Measurements from ENCODE around the gene KIR3DL3.
"Not testable (repeated sequence)": the region's sequence is repeated elsewhere in the genome, so short reads cannot be mapped to it uniquely, and the experiment has no call there.

The KIR3DL3 gene

DNA sequence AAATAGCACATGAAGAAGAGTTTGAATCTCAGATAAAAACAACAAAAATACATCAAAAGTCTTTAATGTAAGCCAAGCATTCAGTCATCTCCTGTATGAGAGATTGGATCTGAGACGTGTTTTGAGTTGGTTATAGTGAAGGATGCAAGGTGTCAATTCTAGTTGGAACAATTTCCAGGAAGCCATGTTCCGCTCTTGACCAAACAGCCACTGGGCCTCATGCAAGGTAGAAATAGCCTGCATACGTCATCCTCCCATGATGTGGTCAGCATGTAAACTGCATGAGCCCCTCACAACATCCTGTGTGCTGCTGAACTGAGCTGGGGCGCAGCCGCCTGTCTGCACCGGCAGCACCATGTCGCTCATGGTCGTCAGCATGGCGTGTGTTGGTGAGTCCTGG lies at the start of gene KIR3DL3:
TSS of gene KIR3DL3 (plus strand) at position 301 of the 400 bp plus-strand sequence. CDS start at position 356, 55 bp downstream.
- DNase-seq, result no peak

DNA sequence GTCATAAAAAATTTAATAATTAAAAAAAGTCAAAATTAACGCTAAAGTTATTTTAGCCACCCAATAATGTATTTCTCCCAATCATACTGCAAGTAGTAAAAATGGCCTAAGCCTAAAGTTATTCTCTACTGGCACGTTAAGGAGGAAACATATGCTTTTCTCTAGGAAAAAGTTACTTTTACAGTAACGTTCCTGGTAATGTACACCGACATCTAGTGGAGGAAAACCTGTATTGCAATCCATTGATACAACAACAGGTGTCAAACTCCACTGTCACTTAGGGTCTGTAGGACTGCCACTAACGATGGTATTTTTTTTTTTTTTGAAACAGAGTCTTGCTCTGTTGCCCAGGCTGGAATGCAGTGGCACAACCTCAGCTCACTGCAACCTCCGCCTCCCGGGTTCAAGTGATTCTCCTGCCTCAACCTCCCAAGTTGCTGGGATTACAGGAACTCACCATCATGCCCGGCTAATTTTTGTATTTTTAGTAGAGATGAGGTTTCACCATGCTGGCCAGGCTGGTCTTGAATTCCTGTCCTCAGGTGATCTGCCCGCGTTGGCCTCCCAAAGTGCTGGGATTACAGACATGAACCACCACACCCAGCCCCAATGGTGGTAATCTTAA lies 47.9 kb upstream of the KIR3DL3 start:
- not testable (repeated sequence) for DNase-seq

DNA sequence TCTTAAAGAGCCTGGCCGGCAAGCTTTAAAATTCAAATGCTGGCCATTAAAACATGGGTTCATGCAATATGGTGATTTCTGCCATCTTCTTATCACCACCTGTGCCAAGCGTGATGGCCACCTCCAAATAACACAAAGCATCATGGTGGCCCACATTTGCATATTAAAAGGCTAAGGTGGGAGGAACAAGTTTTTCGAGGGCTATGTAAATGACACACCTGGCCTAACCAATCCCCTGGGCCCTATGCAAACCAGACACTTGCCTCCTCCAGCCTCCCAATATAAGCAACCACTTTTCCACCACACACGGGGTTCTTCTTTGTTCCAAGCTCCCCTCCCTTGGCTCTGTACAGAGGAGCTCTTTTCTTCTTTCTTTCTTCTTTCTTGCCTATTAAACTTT lies 47.0 kb upstream of the KIR3DL3 start:
- no peak for DNase-seq

DNA sequence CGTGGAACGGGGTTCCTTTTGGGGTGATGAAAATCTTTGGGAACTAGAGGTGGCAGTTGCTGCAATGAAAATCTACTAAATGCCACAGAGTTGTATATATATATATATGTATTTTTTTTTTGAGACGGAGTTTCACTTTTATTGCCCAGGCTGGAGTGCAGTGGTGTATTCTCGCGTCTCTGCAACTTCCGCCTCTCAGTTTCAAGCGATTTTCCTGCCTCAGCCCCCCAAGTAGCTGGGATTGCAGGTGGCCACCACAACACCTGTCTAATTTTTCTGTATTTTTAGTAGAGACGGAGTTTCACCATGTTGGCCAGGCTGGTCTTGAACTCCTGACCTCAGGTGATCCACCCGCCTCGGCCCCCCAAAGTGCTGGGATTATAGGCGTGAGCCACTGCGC lies 42.6 kb upstream of the KIR3DL3 start:
- not testable (repeated sequence) for DNase-seq

DNA sequence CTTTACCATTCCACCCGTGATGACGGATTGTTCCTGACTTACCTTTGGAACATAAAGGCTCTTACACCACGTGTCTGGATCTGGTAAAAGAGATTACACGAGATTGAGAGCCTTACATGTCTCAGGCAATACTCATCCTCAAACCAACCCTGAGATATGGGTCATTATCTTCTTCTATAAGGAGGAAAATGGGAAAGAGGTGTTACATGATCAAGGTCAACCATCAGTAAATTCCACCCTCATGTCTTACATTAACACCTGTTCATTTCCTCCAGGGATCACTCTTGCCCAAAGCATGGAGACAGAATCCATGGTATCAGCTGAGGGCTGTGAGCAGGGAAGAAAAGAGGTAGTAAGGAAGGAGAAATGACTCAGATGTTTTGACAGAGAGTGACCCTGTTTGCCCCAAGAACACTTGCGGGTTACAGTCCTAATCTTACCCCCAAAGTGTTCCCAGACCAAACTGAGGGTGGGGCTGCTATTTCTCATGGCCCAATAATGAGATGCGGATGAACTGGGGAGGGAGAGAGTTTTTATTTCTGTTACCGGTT lies 41.9 kb upstream of the KIR3DL3 start:
- no peak for DNase-seq

DNA sequence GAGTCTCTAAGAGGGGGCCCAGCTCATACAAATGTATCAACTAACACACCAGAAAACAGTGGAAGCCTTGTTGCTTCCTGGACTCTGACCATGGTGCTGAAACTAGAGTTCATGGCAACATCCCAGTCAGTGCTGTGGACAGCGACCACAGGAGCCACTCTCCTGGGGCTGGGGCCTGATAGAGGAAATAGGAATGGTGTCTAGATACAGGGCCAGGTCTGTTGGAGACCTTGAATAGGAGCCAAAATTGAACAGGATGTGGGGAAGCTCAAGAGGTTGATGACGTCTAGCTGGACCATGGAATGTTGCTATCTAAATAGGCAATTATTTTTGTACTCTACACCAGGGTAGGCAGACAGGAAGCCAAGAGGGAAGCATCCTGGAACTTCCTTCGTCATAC lies 39.7 kb upstream of the KIR3DL3 start:
- no peak for DNase-seq

DNA sequence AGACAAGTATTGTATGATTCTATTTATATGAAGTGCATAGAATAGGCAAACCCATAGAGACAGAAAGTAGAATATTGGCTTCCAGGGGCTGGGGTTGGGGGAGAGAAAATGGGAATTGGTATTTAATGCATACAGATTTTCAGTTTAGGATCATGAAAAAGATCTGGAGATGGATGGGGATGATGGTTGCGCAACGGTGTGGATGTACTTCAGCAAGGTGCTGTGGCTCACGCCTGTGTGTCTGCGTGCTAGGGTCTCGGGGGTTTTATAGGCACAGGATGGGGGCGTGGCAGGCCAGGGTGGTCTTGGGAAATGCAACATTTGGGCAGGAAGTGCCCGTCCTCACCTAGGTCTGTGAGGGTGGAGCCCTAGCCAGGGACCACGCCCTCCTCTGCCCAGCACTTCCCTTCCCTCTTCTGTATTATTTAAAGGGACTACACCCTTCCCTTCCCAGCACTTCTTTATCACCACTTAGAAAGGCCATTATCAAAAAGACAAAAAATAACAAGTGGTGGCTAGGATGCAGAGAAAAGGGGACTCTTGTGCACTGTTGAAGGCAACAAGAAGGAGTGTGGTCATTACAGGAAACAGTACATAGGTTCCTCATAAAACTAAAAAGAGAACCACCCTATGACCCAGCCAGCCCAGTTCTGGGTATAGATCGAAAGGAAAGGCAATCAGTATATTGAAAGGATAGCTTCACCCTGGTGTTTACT lies 32.5 kb upstream of the KIR3DL3 start:
- no peak for DNase-seq

DNA sequence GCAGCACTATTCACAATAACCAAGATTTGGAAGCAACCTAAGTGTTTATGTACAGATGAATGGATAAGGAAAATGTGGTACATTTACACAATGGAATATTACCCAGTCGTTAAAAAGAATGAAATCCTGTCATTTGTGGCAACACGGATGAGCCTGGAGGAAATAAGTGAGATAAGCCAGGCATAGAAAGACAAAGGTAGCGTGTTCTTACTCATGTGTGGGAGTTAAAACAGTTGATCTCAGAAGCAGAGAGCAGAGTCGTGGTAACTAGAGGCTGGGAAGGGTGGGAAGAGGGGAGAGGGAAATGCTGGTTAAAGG lies 32.0 kb upstream of the KIR3DL3 start:
- no peak for DNase-seq

DNA sequence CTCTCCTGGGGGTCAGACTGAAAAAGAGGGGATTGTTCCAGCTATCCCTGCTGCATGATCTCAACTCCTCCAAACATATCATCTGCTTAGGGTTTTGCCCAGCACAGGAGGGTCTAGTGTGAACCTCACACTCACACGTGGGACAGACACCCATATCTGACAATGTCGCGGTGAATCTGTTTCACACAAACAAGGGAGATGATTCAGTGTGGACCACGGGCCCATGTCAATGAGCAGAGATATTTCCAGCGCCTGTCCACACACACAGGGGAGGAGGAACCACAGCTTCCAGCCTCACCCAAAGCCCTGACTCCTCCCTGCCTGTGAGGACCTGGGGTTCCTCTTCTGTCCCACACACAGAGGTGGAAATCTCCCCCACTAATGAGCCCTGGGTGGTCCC lies 29.6 kb upstream of the KIR3DL3 start:
- no peak for DNase-seq

DNA sequence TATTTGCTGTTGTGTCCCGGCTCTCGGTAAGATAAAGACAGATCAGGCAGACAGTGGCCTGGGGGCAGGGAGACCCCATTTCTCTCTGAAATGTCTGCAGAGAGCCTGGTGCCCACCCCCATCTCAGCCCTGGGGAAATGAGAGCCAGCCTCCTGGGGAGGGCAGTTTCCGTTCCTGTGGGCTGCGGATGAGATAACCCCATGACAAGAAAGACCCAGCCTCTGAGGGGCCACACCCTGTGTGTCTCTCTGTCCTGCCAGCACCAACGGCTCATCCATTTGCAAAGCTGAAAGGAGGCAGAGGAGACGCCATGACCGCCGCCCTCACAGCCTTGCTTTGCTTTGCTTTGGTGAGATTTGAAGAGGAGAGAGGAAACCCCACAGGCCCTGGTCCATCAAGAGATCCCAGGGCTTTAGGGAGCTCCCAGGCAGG lies 28.1 kb upstream of the KIR3DL3 start:
- no peak for DNase-seq

DNA sequence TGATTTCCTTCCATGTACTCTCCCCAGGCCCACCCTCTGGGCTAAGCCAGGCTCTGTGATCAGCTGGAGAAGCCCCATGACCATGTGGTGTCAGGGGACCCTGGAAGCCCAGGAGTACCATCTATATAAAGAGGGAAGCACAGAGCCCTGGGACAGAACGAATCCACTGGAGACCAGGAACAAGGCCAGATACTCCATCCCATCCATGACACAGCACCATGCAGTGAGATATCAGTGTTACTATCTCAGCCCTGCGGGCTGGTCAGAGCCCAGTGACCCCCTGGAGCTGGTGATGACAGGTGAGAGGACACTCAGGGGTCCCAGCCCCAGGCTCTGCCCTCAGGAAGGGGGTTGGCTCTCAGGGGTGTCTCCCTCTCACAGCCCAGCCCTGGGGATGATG lies 27.5 kb upstream of the KIR3DL3 start:
- DNase-seq, result no peak

DNA sequence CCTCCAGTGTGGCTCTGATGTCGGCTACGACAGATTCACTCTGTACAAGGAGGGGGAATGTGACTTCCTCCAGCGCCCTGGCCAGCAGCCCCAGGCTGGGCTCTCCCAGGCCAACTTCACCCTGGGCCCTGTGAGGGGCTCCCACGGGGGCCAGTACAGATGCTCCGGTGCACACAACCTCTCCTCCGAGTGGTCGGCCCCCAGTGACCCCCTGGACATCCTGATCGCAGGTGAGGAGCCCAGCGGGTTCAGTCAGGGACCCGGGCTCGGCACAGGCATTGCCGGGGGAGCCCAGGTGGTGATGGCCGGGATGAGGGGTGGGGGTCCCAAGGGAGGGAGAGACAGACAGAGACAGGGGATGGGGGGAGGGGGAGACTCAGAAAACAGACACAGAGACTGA lies 26.5 kb upstream of the KIR3DL3 start:
- not testable (repeated sequence) for DNase-seq

DNA sequence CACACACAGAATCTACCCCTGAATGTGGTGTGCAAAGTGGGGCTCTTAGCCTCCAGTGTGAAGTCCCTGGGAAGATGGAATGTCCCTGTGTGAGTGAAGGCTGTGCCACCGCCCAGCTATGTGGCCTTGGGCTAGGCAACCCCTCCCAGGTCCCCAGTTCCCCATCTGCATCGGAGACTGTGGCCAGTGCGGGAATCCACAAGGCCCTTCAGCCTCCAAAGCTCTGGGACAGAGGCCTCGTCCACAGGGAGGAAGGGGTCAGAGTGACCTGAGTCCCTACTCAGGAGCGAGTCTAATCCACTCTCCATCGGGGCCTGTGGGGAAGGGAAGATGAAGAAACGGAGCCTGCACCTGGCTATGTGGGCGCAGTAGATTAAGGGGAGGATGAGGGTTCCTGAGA lies 19.3 kb upstream of the KIR3DL3 start:
- no peak for DNase-seq

DNA sequence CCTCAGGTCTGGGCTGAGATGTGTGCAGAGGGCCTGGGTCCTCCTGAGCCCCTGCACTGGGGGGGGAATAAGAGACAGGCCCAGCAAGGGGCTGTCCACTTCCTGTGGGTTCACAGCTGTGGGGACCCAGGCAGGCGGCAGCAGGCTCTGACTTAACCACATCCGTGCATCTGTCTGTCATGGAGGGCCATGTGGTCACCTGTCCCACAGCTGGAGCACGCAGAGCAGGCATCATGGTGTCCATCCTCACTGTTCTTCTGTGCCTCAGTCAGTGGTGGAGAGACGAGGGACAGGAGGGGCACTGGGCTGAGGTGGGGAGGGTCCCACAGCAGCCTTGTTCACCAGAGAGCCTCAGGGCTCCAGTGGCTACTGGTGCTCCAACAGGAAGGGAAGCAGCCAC lies 16.3 kb upstream of the KIR3DL3 start:
- no peak for DNase-seq

DNA sequence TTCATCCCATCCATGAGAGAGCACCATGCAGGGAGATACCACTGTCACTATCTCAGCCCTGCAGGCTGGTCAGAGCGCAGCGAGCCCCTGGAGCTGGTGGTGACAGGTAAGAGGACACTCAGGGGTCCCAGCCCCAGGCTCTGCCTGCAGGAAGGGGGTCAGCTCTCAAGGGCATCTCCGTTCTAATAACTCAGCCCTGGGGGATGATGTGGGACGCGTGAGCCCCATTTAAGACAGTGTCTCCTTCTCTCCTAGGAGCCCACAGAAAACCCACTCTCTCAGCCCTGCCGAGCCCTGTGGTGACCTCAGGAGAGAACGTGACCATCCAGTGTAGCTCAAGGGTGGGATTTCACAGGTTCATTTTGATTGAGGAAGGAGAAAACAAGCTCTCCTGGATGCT lies 15.5 kb upstream of the KIR3DL3 start:
- no peak for DNase-seq

DNA sequence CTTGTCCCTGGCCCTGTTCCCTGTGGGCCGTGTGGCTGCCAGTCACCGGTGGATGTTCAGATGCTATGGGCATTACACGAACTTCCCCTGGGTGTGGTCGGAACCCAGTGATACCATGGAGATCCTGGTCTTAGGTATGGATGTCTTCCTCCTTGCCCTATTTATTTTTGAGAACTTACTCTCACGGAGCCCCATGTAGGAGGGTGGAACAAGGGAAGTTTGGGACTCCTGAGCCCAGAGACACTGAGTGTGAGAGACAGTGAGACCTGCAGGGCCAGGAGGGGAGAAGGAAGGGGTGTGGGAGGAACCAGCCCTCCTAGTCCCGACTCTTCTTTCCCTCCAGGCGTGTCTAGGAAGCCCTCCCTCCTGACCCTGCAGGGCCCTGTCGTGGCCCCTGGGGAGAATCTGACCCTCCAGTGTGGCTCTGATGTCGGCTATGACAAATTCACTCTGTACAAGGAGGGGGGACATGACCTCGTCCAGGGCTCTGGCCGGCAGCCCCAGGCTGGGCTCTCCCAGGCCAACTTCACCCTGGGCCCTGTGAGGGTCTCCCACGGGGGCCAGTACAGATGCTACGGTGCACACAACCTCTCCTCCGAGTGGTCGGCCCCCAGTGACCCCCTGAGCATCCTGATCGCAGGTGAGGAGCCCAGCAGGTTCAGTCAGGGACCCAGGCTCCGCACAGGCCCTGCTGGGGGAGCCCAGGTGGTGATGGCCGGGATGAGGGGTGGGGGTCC lies 14.9 kb upstream of the KIR3DL3 start:
- DNase-seq, result no peak

DNA sequence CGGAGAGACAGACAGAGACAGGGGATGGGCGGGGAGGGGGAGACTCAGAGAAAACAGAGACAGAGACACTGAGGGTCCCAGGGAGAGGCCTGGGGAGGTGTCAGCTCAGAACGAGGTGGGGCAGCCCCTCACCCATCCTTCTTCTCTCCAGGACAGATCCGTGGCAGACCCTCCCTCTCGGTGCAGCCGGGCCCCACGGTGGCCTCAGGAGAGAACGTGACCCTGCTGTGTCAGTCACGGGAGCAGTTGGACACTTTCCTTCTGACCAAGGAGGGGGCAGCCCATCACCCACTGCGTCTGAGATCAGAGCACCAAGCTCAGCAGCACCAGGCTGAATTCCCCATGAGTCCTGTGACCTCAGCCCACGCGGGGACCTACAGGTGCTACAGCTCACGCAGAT lies 14.3 kb upstream of the KIR3DL3 start:
- not testable (repeated sequence) for DNase-seq

DNA sequence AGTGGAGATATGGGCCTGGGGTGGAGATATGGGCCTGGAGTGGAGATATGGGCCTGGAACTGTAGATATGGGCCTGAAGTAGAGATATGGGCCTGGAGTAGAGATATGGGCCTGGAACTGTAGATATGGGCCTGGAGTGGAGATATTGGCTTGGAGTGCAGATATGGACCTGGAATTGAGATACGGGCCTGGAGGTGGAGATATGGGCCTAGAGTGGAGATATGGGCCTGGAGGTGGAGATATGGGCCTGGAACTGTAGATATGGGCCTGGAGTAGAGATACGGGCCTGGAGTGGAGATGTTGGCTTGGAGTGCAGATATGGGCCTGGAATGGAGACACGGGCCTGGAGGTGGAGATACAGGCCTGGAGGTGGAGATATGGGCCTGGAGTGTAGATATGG lies 402 bp downstream of the KIR3DL3 start:
- DNase-seq, result no peak

DNA sequence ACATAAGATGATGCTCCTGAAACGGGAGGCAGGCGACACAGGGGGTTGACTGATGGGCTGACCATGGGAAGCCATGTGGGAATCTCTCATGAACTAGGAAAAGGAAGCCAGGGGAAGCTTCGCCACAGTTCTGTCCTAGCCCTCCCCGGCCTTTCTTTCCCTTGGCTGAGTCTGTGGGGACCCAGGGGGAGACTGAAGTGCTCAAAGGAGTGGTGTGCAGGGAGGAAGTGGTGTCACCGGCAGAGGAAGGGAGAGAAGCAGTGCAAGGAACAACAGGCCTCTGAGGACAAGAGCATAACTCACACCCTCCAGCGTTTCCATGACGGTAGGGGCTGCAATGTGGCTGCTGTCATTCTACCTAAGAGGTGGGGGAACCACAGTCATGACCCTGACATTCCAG lies 1.1 kb downstream of the KIR3DL3 start:
- no peak for DNase-seq

DNA sequence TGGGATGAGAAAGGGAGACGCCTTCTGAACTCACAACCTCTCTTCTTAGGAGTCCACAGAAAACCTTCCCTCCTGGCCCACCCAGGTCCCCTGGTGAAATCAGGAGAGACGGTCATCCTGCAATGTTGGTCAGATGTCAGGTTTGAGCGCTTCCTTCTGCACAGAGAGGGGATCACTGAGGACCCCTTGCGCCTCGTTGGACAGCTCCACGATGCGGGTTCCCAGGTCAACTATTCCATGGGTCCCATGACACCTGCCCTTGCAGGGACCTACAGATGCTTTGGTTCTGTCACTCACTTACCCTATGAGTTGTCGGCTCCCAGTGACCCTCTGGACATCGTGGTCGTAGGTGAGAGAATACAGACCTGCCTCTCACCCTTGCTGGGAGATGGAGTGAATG lies 3.3 kb downstream of the KIR3DL3 start:
- no peak for DNase-seq

DNA sequence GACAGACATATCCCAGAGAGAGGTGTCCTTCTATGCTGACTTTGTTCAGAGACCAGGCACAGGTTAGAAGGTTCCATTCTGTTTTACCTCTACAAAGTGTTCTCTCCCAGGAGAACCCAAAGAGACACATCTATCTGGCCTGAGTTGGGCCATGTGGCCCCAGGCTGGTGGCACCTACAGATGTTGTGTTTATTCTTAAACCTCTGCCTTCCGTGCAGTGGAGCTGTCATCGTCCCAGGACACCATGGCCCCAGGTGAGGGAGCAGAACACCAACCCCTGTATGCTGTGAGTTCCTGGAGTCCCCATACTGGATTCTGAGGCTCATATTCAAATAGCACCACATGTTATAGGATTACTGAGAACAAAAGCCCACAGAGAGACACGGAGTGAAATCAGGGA lies 3.9 kb downstream of the KIR3DL3 start:
- no peak for DNase-seq

DNA sequence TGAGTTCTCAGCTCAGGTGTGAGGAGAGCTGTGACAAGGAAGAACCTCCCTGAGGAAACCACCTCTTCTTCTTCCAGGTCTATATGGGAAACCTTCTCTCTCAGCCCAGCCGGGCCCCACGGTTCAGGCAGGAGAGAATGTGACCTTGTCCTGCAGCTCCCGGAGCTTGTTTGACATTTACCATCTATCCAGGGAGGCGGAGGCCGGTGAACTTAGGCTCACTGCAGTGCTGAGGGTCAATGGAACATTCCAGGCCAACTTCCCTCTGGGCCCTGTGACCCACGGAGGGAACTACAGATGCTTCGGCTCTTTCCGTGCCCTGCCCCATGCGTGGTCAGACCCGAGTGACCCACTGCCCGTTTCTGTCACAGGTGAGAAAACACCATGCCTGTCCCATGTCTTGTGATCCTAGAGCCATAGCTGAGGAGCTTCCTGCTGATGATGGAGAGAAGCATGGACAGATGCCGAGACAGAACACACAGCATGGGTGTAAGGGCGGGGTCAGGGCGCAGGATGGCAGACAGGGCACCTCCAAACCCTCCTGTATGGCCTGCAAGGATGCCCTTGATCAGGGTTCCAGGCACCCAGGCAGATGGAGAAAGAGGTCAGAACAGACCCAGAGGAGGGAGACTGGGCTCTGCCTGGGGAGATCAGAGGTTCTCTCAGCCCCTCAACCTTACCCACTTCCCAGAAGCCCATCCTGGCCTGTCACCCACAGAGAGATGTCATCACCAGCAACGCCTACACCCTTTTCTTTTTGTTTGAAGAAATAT lies 5.4 kb downstream of the KIR3DL3 start:
- no peak for DNase-seq

DNA sequence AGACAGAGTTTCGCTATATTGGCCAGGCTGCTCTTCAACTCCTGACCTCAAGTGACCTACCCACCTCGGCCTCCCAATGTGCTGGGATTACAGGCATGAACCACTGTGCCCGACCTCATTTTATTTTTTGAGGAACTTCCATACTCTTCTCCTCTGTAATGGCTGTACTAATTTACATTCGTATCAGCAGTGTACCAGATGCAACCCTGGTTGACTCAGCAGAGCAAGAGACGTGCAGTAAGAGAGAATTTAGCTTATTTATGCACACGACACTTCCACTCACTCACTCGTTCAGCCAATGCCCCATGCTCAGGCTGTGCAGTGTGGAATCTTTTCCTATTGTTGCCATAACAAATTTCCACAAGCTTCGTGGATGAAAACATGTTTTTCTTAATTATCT lies 6.9 kb downstream of the KIR3DL3 start:
- DNase-seq, result no peak
